DND-41 (cell line): Measurements from ENCODE around the gene DAD1.

ENCODE experiments used
- EZH2 ChIP-seq: IDR thresholded peaks from 3 replicates; pipeline ENCODE4 v1.6.1; 2012; ENCODE audit warnings: borderline replicate concordance, low read depth, mild to moderate bottlenecking, moderate library complexity, low read length, inconsistent platforms; ENCODE audit not compliant: severe bottlenecking
- TF ChIP-seq, protein P1 (sequence below): IDR thresholded peaks from 2 replicates; pipeline ENCODE4 v1.5.1; 2012; ENCODE audit warnings: borderline replicate concordance, low read length, moderate library complexity, mild to moderate bottlenecking; ENCODE audit not compliant: poor library complexity, severe bottlenecking; ENCODE audit errors: extremely low read depth

DNA sequence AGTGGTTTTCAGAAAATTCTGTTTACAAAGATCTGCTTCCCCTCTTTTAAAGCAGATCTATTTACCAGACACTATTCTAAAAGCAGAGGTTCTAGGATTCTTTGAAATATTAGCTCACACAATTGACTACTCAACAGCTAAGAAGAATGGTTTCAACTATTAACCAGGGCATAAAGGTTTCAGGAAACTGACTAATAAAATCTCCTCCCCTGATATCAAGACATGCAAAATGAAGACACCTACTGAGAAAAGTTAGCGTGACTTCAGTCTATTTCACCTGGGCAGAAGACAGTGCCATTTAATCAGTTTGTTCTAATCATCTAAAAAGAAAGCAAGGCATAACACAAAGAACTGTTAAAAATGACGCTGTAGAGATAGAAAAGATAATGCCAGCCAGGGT lies 22.2 kb downstream of the DAD1 start:
- no peak for TF ChIP-seq EZH2
- TF ChIP-seq, protein P1, sequence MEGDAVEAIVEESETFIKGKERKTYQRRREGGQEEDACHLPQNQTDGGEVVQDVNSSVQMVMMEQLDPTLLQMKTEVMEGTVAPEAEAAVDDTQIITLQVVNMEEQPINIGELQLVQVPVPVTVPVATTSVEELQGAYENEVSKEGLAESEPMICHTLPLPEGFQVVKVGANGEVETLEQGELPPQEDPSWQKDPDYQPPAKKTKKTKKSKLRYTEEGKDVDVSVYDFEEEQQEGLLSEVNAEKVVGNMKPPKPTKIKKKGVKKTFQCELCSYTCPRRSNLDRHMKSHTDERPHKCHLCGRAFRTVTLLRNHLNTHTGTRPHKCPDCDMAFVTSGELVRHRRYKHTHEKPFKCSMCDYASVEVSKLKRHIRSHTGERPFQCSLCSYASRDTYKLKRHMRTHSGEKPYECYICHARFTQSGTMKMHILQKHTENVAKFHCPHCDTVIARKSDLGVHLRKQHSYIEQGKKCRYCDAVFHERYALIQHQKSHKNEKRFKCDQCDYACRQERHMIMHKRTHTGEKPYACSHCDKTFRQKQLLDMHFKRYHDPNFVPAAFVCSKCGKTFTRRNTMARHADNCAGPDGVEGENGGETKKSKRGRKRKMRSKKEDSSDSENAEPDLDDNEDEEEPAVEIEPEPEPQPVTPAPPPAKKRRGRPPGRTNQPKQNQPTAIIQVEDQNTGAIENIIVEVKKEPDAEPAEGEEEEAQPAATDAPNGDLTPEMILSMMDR = no peak
